ENCODE results near the gene TTC23. TPM values are rescaled to one million over a fixed set of nuclear protein-coding genes. Genes with fewer than 3 reads are reported as not detected.

Gene TTC23
- polyA plus RNA-seq, 2 of the 4 experiments (the other 2 are of a cell fraction), result 7.0 to 16.5 TPM

GRCh38 chr15:99253381-99254090 lies 4.2 kb upstream of the TTC23 start:
- ChIA-PET CTCF (interaction anchor here (1.0 to 3.1 kb wide), 5 partner anchors 10 to 450 kb away, joined by 3 to 21 read pairs (median 9); partner anchors contain the start of gene SYNM), POLR2A (no interaction called here)
- DNase-seq (ENCODE audit: low read depth in 1 of 2, low spot score in 1 of 2) (no peak), FAIRE-seq (peak; percentile 13), ATAC-seq (no peak)
- H3K4me1 ChIP-seq, result peaks cover 7% of the 10 kb centered on the region; the same call in 2 of the 3 replicates
- no peak overlapping the region for H3K4me2 ChIP-seq
- WGBS (ENCODE audit: missing lambda C conversion rate), result 91% methylated on average over 6 of the region's 6 CpGs
- H3K9me3 ChIP-seq, result no peaks in the 10 kb centered on the region
- no peak for TF ChIP-seq CBX2 (IDR thresholded peaks at IDR 0.05; ENCODE audit: borderline replicate concordance, low read depth)
- TF ChIP-seq ZSCAN20 (CRISPR knock-in tag; IDR thresholded peaks at IDR 0.05), result no peak
- TF ChIP-seq E2F6 (IDR thresholded peaks at IDR 0.05; ENCODE audit: borderline replicate concordance, low read depth), result no peak
- TF ChIP-seq FOSB (CRISPR knock-in tag; IDR thresholded peaks at IDR 0.05), result no peak
- no peak for TF ChIP-seq CHD4 (IDR thresholded peaks at IDR 0.05; ENCODE audit: borderline replicate concordance)
- TF ChIP-seq PBX3 (IDR thresholded peaks at IDR 0.05), result no peak
- TF ChIP-seq MAFK (IDR thresholded peaks at IDR 0.05; ENCODE audit: partially characterized antibody), result no peak
- TF ChIP-seq RNF2 (IDR thresholded peaks at IDR 0.05; ENCODE audit: borderline replicate concordance, low read depth), result no peak
- no peak for TF ChIP-seq HOXB13 (CRISPR knock-in tag; IDR thresholded peaks at IDR 0.05; ENCODE audit: low read depth)
- no peak for TF ChIP-seq RFX5 (IDR thresholded peaks at IDR 0.05)
- TF ChIP-seq HOXA7 (CRISPR knock-in tag; IDR thresholded peaks at IDR 0.05), result no peak
- TF ChIP-seq CHD2 (IDR thresholded peaks at IDR 0.05; ENCODE audit: low read length, partially characterized antibody), result no peak
- TF ChIP-seq HMGXB4 (CRISPR knock-in tag; IDR thresholded peaks at IDR 0.05; ENCODE audit: borderline replicate concordance), result no peak
- TF ChIP-seq USF2 (IDR thresholded peaks at IDR 0.05), result no peak
- no peak for TF ChIP-seq REST (IDR thresholded peaks at IDR 0.05)
- TF ChIP-seq ZC3H11A (IDR thresholded peaks at IDR 0.05), result no peak
- TF ChIP-seq KDM5A (IDR thresholded peaks at IDR 0.05), result no peak
- TF ChIP-seq CEBPB (IDR thresholded peaks at IDR 0.05), result no peak
- no peak for TF ChIP-seq POLR2AphosphoS2 (conservative IDR thresholded peaks at IDR 0.05; ENCODE audit: low read length)
- TF ChIP-seq ZFP36 (IDR thresholded peaks at IDR 0.05; ENCODE audit: borderline replicate concordance, partially characterized antibody), result no peak
- H3K4me3 ChIP-seq, result no peak overlapping the region
- H3K27ac ChIP-seq, result no peak overlapping the region

Measured in A549 (cell line).